OCI-LY1 (cell line): Measurements from ENCODE around the gene SLC35A5.

Experiments used
- H2AFZ ChIP-seq: fragments of 200-600 bp; sonication (generic), shearing (Covaris generic); 2 replicates; pipeline ENCODE4 v1.6.0; 2014; ENCODE audit warnings: antibody characterized with exemption, mild to moderate bottlenecking, low read length
- H3F3A ChIP-seq: fragments of 200-600 bp; sonication (generic), shearing (Covaris generic); 2 replicates; pipeline ENCODE4 v1.6.0; 2014; ENCODE audit warnings: mild to moderate bottlenecking, antibody characterized with exemption, low read length, moderate library complexity; ENCODE audit not compliant: insufficient read depth
- H3K27ac ChIP-seq: fragments of 200-600 bp; sonication (generic); 2 replicates; pipeline ENCODE4 v1.5.1; 2014; ENCODE audit warnings: low read length, mixed run types, mild to moderate bottlenecking, low read depth; ENCODE audit not compliant: poor library complexity, severe bottlenecking
- H3K27me3 ChIP-seq: fragments of 200-600 bp; sonication (generic); 2 replicates; pipeline ENCODE4 v1.6.0; 2014; ENCODE audit warnings: antibody characterized with exemption, mild to moderate bottlenecking, low read length, moderate library complexity; ENCODE audit not compliant: insufficient read depth
- H3K36me3 ChIP-seq: fragments of 200-600 bp; sonication (generic); 2 replicates; pipeline ENCODE4 v1.6.1; 2014; ENCODE audit warnings: mild to moderate bottlenecking, antibody characterized with exemption, low read length, moderate library complexity, mixed read lengths; ENCODE audit not compliant: insufficient read depth
- H3K4me1 ChIP-seq: fragments of 200-600 bp; sonication (generic); 2 replicates; pipeline ENCODE4 v1.5.1; 2014; ENCODE audit warnings: mild to moderate bottlenecking, low read length, moderate library complexity; ENCODE audit not compliant: insufficient read depth, severe bottlenecking
- H3K4me2 ChIP-seq: fragments of 200-600 bp; sonication (generic), shearing (Covaris generic); 2 replicates; pipeline ENCODE4 v1.6.1; 2014; ENCODE audit warnings: low read length
- H3K4me3 ChIP-seq: fragments of 200-600 bp; sonication (generic); 2 replicates; pipeline ENCODE4 v1.5.1; 2014; ENCODE audit warnings: low read length, low read depth, mild to moderate bottlenecking, mixed read lengths; ENCODE audit not compliant: poor library complexity, severe bottlenecking
- H3K79me2 ChIP-seq: fragments of 200-600 bp; shearing (Covaris generic); 2 replicates; pipeline ENCODE4 v1.6.1; 2016; ENCODE audit warnings: mixed run types, low read length, mixed read lengths; ENCODE audit not compliant: insufficient read depth
- H3K9ac ChIP-seq: fragments of 200-600 bp; sonication (generic), shearing (Covaris generic); 2 replicates; pipeline ENCODE4 v1.6.1; 2014; ENCODE audit warnings: mild to moderate bottlenecking, low read length, mixed read lengths
- H3K9me2 ChIP-seq: fragments of 200-600 bp; sonication (generic), shearing (Covaris generic); 2 replicates; pipeline ENCODE4 v1.6.1; 2014; ENCODE audit warnings: low read depth, mild to moderate bottlenecking, low read length, mixed read lengths
- H3K9me3 ChIP-seq: fragments of 200-600 bp; shearing (Covaris generic); 2 replicates; pipeline ENCODE4 v1.6.1; 2014; ENCODE audit warnings: low read length, mixed read lengths
- H4K20me1 ChIP-seq: fragments of 200-600 bp; sonication (generic), shearing (Covaris generic); 2 replicates; pipeline ENCODE4 v1.6.0; 2016; ENCODE audit warnings: mild to moderate bottlenecking, low read length; ENCODE audit not compliant: insufficient read depth
- CTCF ChIP-seq: fragments of 200-600 bp; sonication (generic), shearing (Covaris generic); IDR thresholded peaks from 2 replicates; pipeline ENCODE4 v1.5.1; 2017; ENCODE audit warnings: mild to moderate bottlenecking, antibody characterized with exemption, low read length, moderate library complexity, mixed read lengths
- EZH2 ChIP-seq: fragments of 200-600 bp; sonication (generic), shearing (Covaris generic); IDR thresholded peaks from 2 replicates; pipeline ENCODE4 v1.8.0; 2017; ENCODE audit warnings: borderline replicate concordance, mixed run types, mild to moderate bottlenecking, antibody characterized with exemption, low read length, moderate library complexity, mixed read lengths

The SLC35A5 gene

GRCh38 chr3:112579232-112579631 is 17.4 kb downstream of the SLC35A5 start:
- Histone ChIP-seq H3K79me2 (no peaks in the 10 kb centered on the region), H3K36me3 (peaks cover 27% of the 10 kb centered on the region; the same call in 1 of the 2 replicates), H2AFZ (no peak overlapping the region), H3K9me3 (no peaks in the 10 kb centered on the region), H3K9ac (no peak overlapping the region), H4K20me1 (no peaks in the 10 kb centered on the region), H3K4me1 (peaks cover 5% of the 10 kb centered on the region), H3F3A (no peaks in the 10 kb centered on the region), H3K4me2 (no peak overlapping the region), H3K9me2 (no peaks in the 10 kb centered on the region), H3K4me3 (no peak overlapping the region), H3K27me3 (no peaks in the 10 kb centered on the region), H3K27ac (no peak overlapping the region)
- no peak for TF ChIP-seq EZH2
- TF ChIP-seq CTCF = no peak

DNA sequence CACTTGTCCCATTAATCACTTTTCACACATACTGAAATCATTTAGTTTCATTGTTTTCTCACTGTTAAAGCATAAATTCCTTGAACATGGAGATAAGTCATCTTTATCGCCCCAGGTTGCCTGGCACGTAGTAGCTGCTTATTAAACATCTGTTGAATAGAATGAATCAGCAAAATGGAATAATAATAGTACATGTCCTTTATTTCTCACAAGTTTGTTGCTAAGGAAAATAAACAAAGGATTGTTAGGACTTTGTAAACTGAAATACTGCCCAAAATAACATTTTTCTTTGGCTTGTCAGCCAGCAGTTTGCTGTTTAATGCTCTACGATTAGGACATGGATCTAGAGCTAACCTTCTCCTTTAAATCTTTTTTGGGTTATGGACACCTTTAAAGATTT is 17.9 kb downstream of the SLC35A5 start:
- Histone ChIP-seq H3K4me3 (no peak overlapping the region), H3F3A (no peaks in the 10 kb centered on the region), H3K4me1 (peaks cover 5% of the 10 kb centered on the region), H3K27me3 (no peaks in the 10 kb centered on the region), H3K36me3 (peaks cover 31% of the 10 kb centered on the region), H3K9me2 (no peaks in the 10 kb centered on the region), H2AFZ (no peak overlapping the region), H3K9ac (no peak overlapping the region), H3K79me2 (no peaks in the 10 kb centered on the region), H3K4me2 (no peak overlapping the region), H3K9me3 (no peaks in the 10 kb centered on the region), H3K27ac (no peak overlapping the region), H4K20me1 (no peaks in the 10 kb centered on the region)
- TF ChIP-seq EZH2 (no peak), CTCF (no peak)

- no peak overlapping the region for H3K4me2 ChIP-seq
- no peaks in the 10 kb centered on the region for H3F3A ChIP-seq
- no peak overlapping the region for H3K4me3 ChIP-seq
- H2AFZ ChIP-seq = no peak overlapping the region
- H3K79me2 ChIP-seq = no peaks in the 10 kb centered on the region
- no peaks in the 10 kb centered on the region for H4K20me1 ChIP-seq
- no peak overlapping the region for H3K27ac ChIP-seq
- H3K4me1 ChIP-seq = peaks cover 9% of the 10 kb centered on the region
- no peaks in the 10 kb centered on the region for H3K9me3 ChIP-seq
- H3K9ac ChIP-seq = no peak overlapping the region
- peaks cover 41% of the 10 kb centered on the region for H3K36me3 ChIP-seq
- TF ChIP-seq EZH2 = no peak
- peak; percentile 66 for TF ChIP-seq CTCF
- H3K9me2 ChIP-seq = no peaks in the 10 kb centered on the region
- H3K27me3 ChIP-seq = no peaks in the 10 kb centered on the region
Measured at GRCh38 chr3:112582244-112582874, 20.5 kb downstream of the SLC35A5 start.
